GM10266 (cell line): ENCODE results near the gene CNTN4.

Experiments
- DNase-seq: peaks from one replicate; pipeline ENCODE4 v3.0.0; 2012; ENCODE audit errors: extremely low spot score
- CTCF ChIP-seq: IDR thresholded peaks from 2 replicates; pipeline ENCODE4 v1.5.1; 2012; ENCODE audit warnings: mild to moderate bottlenecking, low read depth; ENCODE audit not compliant: control insufficient read depth, insufficient read depth; ENCODE audit errors: missing control alignments

The CNTN4 gene

GRCh38 chr3:2862366-2862765 lies 763.7 kb downstream of the CNTN4 start:
- no peak for DNase-seq
- TF ChIP-seq CTCF: no peak

GRCh38 chr3:2863127-2863526 lies 764.5 kb downstream of the CNTN4 start:
- no peak for TF ChIP-seq CTCF
- no peak for DNase-seq

GRCh38 chr3:2869905-2870304 lies 771.2 kb downstream of the CNTN4 start:
- DNase-seq: no peak
- no peak for TF ChIP-seq CTCF

DNA sequence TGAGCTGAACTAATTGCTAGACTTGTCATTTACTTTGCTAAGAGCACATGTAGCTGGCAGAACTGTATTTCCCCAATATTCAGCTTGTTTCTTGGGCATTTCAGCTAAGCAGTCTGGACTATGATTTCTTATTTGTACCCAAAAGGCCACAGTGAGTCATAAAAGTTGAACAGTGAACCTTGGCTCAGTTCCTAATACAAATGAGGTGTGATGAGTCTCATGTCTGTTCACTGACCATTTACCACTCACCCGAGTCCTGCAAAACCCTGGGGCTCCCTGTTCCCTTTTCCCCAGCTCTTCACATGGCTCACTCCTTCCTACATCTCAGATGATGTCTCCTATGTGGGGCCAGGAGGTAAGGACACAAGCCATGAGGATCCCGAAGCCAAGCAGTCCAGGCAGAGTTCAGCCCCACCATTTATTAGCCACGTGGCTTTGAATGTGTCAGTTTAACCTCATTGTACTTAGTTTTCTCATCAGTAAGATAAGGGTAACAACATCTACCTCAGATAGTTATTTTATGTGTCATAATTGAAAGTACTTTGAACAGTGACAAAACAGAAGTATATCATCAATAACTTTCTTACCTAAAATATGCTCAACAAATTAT lies 772.2 kb downstream of the CNTN4 start:
- no peak for TF ChIP-seq CTCF
- no peak for DNase-seq

GRCh38 chr3:2872884-2873283 lies 774.2 kb downstream of the CNTN4 start:
- TF ChIP-seq CTCF: no peak
- DNase-seq: no peak

DNA sequence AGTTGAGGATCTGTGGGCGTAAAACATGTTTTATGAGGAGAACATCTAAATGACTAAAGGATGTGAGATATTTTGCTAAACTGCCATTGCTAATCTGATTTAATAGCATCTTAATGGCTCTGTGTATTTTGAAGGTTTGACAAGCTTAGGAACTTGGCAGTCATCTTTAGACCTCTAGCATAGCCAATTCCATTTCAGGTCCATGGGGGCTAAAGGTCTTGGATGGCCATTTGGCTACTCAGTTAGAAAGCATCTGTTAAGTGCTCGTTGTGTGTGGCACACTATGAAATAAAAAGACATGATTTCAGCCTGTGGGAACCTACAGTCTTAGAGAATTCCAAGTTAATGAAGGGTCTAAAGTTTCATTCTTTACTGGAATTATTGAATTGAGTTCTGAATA lies 775.3 kb downstream of the CNTN4 start:
- DNase-seq: no peak
- TF ChIP-seq CTCF: no peak

DNA sequence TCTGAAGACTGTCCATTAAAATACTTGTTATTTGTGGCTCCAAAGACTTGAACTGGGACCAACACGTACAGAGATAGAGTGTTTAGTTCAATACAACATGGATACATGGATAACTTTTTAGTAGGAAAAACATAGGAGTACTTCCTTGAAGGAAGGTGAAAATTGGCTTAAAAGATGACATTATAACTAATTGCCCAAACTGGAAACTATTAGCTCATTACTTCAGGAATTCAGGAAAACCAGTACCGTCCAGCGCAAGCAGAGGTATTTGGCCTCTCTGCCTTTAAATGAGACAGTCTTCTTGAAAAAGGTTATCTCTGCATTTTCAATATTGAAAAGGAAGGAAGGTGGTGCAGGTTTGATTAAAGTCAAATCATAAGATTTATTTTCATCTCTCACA lies 777.0 kb downstream of the CNTN4 start:
- no peak for TF ChIP-seq CTCF
- DNase-seq: no peak
